PC-9 (cell line): ENCODE data around the gene SUN3. TPM values are rescaled to one million over a fixed set of nuclear protein-coding genes. Genes with fewer than 3 reads are reported as not detected.

Source experiments
- BruUV-seq: library from RNA; stranded (reverse); fragments of 400-500 nt; replicated peaks from 2 replicates; lab custom pipeline; 2021; lab: Mats Ljungman, UMichigan
- CTCF ChIA-PET: fragments of 300-600 bp; sonication (Branson Sonifier 250); formaldehyde crosslinking; loops from one replicate; lab custom pipeline; 2022; ENCODE audit warnings: antibody characterized with exemption; lab: Charles Lee
- POLR2A ChIA-PET: fragments of 300-600 bp; sonication (Branson Sonifier 250); formaldehyde crosslinking; loops from one replicate; lab custom pipeline; 2022; ENCODE audit warnings: antibody characterized with exemption; ENCODE audit not compliant: unreplicated experiment; lab: Charles Lee
- DNase-seq, 2 experiments: peaks; one replicate each; pipeline versions ENCODE4 v3.0.0 to v3.0.0-alpha.2; 2015 to 2022; ENCODE audit warnings: mixed read lengths in 1 of 2
- H2AFZ ChIP-seq: fragments of 200-600 bp; sonication (generic); 2 replicates; pipeline ENCODE4 v1.8.1; 2017; ENCODE audit warnings: antibody characterized with exemption
- H3F3A ChIP-seq: fragments of 200-600 bp; sonication (generic); 2 replicates; pipeline ENCODE4 v1.8.1; 2017; ENCODE audit warnings: antibody characterized with exemption, mild to moderate bottlenecking, low read depth; ENCODE audit not compliant: insufficient read depth
- H3K27ac ChIP-seq: fragments of 200-600 bp; sonication (generic); 2 replicates; pipeline ENCODE4 v1.6.1; 2016; ENCODE audit warnings: mixed run types
- H3K27me3 ChIP-seq: fragments of 200-600 bp; sonication (generic); 2 replicates; pipeline ENCODE4 v1.6.1; 2016; ENCODE audit warnings: low read depth, mixed run types; ENCODE audit not compliant: insufficient read depth
- H3K36me3 ChIP-seq: fragments of 200-600 bp; sonication (generic); 2 replicates; pipeline ENCODE4 v1.6.1; 2016; ENCODE audit warnings: low read depth, mixed run types
- H3K4me1 ChIP-seq: fragments of 200-600 bp; sonication (generic); replicated peaks from 2 replicates; pipeline ENCODE4 v1.6.1; 2016; ENCODE audit warnings: mixed run types; ENCODE audit not compliant: insufficient read depth
- H3K4me2 ChIP-seq: fragments of 200-600 bp; sonication (generic); 2 replicates; pipeline ENCODE4 v1.6.1; 2017; ENCODE audit warnings: mixed run types
- H3K4me3 ChIP-seq: fragments of 200-600 bp; sonication (generic); 2 replicates; pipeline ENCODE4 v1.6.1; 2016; ENCODE audit warnings: mixed run types
- H3K79me2 ChIP-seq: fragments of 200-600 bp; sonication (generic); 2 replicates; pipeline ENCODE4 v1.6.1; 2017; ENCODE audit warnings: low read depth, mixed run types
- H3K9me2 ChIP-seq: fragments of 200-600 bp; sonication (generic); 2 replicates; pipeline ENCODE4 v1.8.1; 2017; ENCODE audit warnings: mild to moderate bottlenecking; ENCODE audit not compliant: insufficient read depth
- H3K9me3 ChIP-seq: fragments of 200-600 bp; sonication (generic); 2 replicates; pipeline ENCODE4 v1.8.1; 2016; ENCODE audit warnings: low read depth; ENCODE audit not compliant: insufficient read depth
- H4K20me1 ChIP-seq: fragments of 200-600 bp; sonication (generic); 2 replicates; pipeline ENCODE4 v1.8.1; 2017; ENCODE audit not compliant: insufficient read depth
- EZH2 ChIP-seq: fragments of 200-600 bp; sonication (generic); IDR thresholded peaks from 2 replicates; pipeline ENCODE4 v1.8.0; 2017; ENCODE audit warnings: antibody characterized with exemption, low read depth
- intact Hi-C: fragments of 100-400 bp; cut with micrococcal nuclease; formaldehyde crosslinking; loops from one replicate; pipeline ENCODE4 v1.10.0; 2022; ENCODE audit not compliant: unreplicated experiment
- total RNA-seq: library from RNA; stranded (reverse); gene quantifications from 2 replicates; pipeline ENCODE4 v1.2.3, GENCODE V29; 2021
- TF ChIP-seq, protein P1 (sequence below): fragments of 200-600 bp; sonication (generic); conservative IDR thresholded peaks from 2 replicates; pipeline ENCODE4 v1.6.1; 2017; ENCODE audit warnings: mixed run types, antibody characterized with exemption, mild to moderate bottlenecking, moderate library complexity

SUN3 gene
- total RNA-seq, 1 experiment from 2014 or later: 0.24 TPM

DNA sequence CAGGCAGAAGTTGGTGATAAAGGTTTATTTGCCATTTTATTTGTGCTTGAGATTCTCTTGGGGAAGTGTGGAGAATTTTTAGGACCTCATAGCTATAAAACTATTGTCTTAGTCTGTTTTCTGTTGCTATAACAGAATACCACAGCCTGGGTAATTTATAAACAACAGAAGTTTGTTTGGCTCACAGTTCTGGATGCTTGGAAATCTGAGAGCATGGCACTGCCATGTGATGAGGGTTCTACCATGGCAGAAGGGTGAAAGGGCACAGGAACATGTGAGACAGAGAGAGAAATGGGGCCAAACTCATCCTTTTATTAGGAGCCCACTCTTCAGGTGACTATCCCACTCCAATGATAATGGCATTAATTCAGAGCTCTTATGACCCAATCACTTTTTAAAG, 12.3 kb downstream of the SUN3 start:
- H3F3A ChIP-seq: no peaks in the 10 kb centered on the region
- H4K20me1 ChIP-seq: no peaks in the 10 kb centered on the region
- H3K4me3 ChIP-seq: no peak overlapping the region
- no peak for DNase-seq
- H3K27ac ChIP-seq: no peak overlapping the region
- H3K4me1 ChIP-seq: no peaks in the 10 kb centered on the region
- no peaks in the 10 kb centered on the region for H3K79me2 ChIP-seq
- BruUV-seq: no TSS peak
- no peaks in the 10 kb centered on the region for H3K9me2 ChIP-seq
- POLR2A ChIA-PET: no interaction called here
- H3K36me3 ChIP-seq: no peaks in the 10 kb centered on the region
- H3K9me3 ChIP-seq: no peaks in the 10 kb centered on the region
- no peak overlapping the region for H2AFZ ChIP-seq
- CTCF ChIA-PET: no interaction called here
- no peaks in the 10 kb centered on the region for H3K27me3 ChIP-seq
- TF ChIP-seq, protein P1, sequence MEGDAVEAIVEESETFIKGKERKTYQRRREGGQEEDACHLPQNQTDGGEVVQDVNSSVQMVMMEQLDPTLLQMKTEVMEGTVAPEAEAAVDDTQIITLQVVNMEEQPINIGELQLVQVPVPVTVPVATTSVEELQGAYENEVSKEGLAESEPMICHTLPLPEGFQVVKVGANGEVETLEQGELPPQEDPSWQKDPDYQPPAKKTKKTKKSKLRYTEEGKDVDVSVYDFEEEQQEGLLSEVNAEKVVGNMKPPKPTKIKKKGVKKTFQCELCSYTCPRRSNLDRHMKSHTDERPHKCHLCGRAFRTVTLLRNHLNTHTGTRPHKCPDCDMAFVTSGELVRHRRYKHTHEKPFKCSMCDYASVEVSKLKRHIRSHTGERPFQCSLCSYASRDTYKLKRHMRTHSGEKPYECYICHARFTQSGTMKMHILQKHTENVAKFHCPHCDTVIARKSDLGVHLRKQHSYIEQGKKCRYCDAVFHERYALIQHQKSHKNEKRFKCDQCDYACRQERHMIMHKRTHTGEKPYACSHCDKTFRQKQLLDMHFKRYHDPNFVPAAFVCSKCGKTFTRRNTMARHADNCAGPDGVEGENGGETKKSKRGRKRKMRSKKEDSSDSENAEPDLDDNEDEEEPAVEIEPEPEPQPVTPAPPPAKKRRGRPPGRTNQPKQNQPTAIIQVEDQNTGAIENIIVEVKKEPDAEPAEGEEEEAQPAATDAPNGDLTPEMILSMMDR: no peak
- TF ChIP-seq EZH2: no peak
- H3K4me2 ChIP-seq: no peak overlapping the region
- intact Hi-C loops: no loop called here

- H3K27ac ChIP-seq: no peak overlapping the region
- no peaks in the 10 kb centered on the region for H3K9me3 ChIP-seq
- no peak overlapping the region for H2AFZ ChIP-seq
- H4K20me1 ChIP-seq: no peaks in the 10 kb centered on the region
- BruUV-seq: no TSS peak
- H3K4me2 ChIP-seq: no peak overlapping the region
- intact Hi-C loops: no loop called here
- TF ChIP-seq, protein P1: no peak
- no peak for TF ChIP-seq EZH2
- H3F3A ChIP-seq: no peaks in the 10 kb centered on the region
- CTCF ChIA-PET: no interaction called here
- POLR2A ChIA-PET: no interaction called here
- no peaks in the 10 kb centered on the region for H3K9me2 ChIP-seq
- H3K4me1 ChIP-seq: no peaks in the 10 kb centered on the region
- H3K79me2 ChIP-seq: no peaks in the 10 kb centered on the region
- DNase-seq: no peak
- no peaks in the 10 kb centered on the region for H3K27me3 ChIP-seq
- H3K4me3 ChIP-seq: no peak overlapping the region
- H3K36me3 ChIP-seq: no peaks in the 10 kb centered on the region
Observed at GRCh38 chr7:48011951-48012350, 17.0 kb downstream of the SUN3 start.

- Histone ChIP-seq H3K4me1 (no peaks in the 10 kb centered on the region), H3K9me2 (no peaks in the 10 kb centered on the region), H3K27ac (no peak overlapping the region), H3K36me3 (no peaks in the 10 kb centered on the region), H3F3A (no peaks in the 10 kb centered on the region), H2AFZ (no peak overlapping the region), H3K27me3 (no peaks in the 10 kb centered on the region), H3K4me3 (no peak overlapping the region), H4K20me1 (no peaks in the 10 kb centered on the region), H3K79me2 (no peaks in the 10 kb centered on the region), H3K4me2 (no peak overlapping the region), H3K9me3 (no peaks in the 10 kb centered on the region)
- TF ChIP-seq, protein P1: no peak
- no peak for TF ChIP-seq EZH2
- POLR2A ChIA-PET: no interaction called here
- intact Hi-C loops: no loop called here
- no peak for DNase-seq
- no TSS peak for BruUV-seq
- CTCF ChIA-PET: no interaction called here
Observed at GRCh38 chr7:48011323-48011722, 17.6 kb downstream of the SUN3 start.
